Glomerular visceral epithelial cell (primary cell): ENCODE results near the gene SRRM1.
A peak's percentile ranks its signal among the peaks of the same experiment; 100 is the strongest.

Source experiments
- DNase-seq: peaks from one replicate; pipeline ENCODE4 v3.0.0-alpha.2; 2016; ENCODE audit errors: extremely low spot score

SRRM1 gene

GRCh38 chr1:24642481-24643362, at the start of gene SRRM1:
SRRM1 (plus strand) TSS chr1:24643302; CDS start chr1:24643327, 25 bp downstream.
- peak; percentile 100 for DNase-seq

GRCh38 chr1:24594328-24594598, 48.8 kb upstream of the SRRM1 start:
- no peak for DNase-seq

- no peak for DNase-seq
These were observed 46.7 kb upstream of the SRRM1 start for GRCh38 chr1:24596401-24596880.

- no peak for DNase-seq
These were observed 43.8 kb upstream of the SRRM1 start for GRCh38 chr1:24599265-24599664.

- no peak for DNase-seq
These were observed 42.6 kb upstream of the SRRM1 start for GRCh38 chr1:24600551-24600950.

- no peak for DNase-seq
These were observed 37.4 kb upstream of the SRRM1 start for GRCh38 chr1:24605534-24606295.

GRCh38 chr1:24606296-24606605, 36.9 kb upstream of the SRRM1 start:
- DNase-seq = no peak

GRCh38 chr1:24606621-24607020, 36.5 kb upstream of the SRRM1 start:
- DNase-seq = no peak

- DNase-seq = no peak
These were observed 33.1 kb upstream of the SRRM1 start for GRCh38 chr1:24609949-24610517.

GRCh38 chr1:24619376-24619775, 23.7 kb upstream of the SRRM1 start:
- no peak for DNase-seq

- DNase-seq = no peak
These were observed 22.4 kb upstream of the SRRM1 start for GRCh38 chr1:24620678-24621077.

GRCh38 chr1:24621121-24621520, 22.0 kb upstream of the SRRM1 start:
- DNase-seq = no peak

GRCh38 chr1:24622218-24622617, 20.9 kb upstream of the SRRM1 start:
- DNase-seq = no peak

GRCh38 chr1:24632832-24633175, 10.3 kb upstream of the SRRM1 start:
- no peak for DNase-seq

GRCh38 chr1:24635195-24635843, 7.8 kb upstream of the SRRM1 start:
- peak; percentile 56 for DNase-seq

- no peak for DNase-seq
These were observed 6.3 kb upstream of the SRRM1 start for GRCh38 chr1:24636661-24637357.

- no peak for DNase-seq
These were observed 4.0 kb upstream of the SRRM1 start for GRCh38 chr1:24639094-24639493.

GRCh38 chr1:24639881-24640280, 3.2 kb upstream of the SRRM1 start:
- DNase-seq = no peak

- DNase-seq = no peak
These were observed 2.8 kb upstream of the SRRM1 start for GRCh38 chr1:24640288-24640687.

GRCh38 chr1:24641646-24642151, 1.4 kb upstream of the SRRM1 start:
- peak; percentile 20 for DNase-seq

- no peak for DNase-seq
These were observed 429 bp downstream of the SRRM1 start for GRCh38 chr1:24643363-24644099.
